NT2/D1 (cell line): ENCODE measurements around the gene DLX6.

Experiments used
- YY1 ChIP-seq: IDR thresholded peaks from 2 replicates; pipeline ENCODE4 v1.6.1; 2011; ENCODE audit not compliant: insufficient read length, insufficient read depth
- ZNF274 ChIP-seq: IDR thresholded peaks from 2 replicates; pipeline ENCODE4 v1.6.1; 2011; ENCODE audit warnings: mild to moderate bottlenecking, low read depth, low read length

- TF ChIP-seq YY1, result no peak
- TF ChIP-seq ZNF274, result no peak
Measured at GRCh38 chr7:96985992-96986391, 19.4 kb upstream of the DLX6 start.
